Trophoblast cell (in vitro differentiated cells and primary cell): ENCODE data around the gene CACNA2D1.

Experiments used
- DNase-seq, 2 donors: peaks; one replicate each; pipeline ENCODE4 v3.0.0-alpha.2; 2016
- H2AFZ ChIP-seq: 2 replicates; pipeline ENCODE4 v1.6.1; 2013; ENCODE audit warnings: low read length, moderate library complexity, mild to moderate bottlenecking; ENCODE audit not compliant: insufficient read depth, poor library complexity
- H2AK5ac ChIP-seq: 2 replicates; pipeline ENCODE4 v1.6.1; 2013; ENCODE audit warnings: mild to moderate bottlenecking, low read length
- H2BK120ac ChIP-seq: 2 replicates; pipeline ENCODE4 v1.6.1; 2013; ENCODE audit warnings: low read length, mild to moderate bottlenecking, moderate library complexity; ENCODE audit not compliant: insufficient read depth, poor library complexity
- H2BK12ac ChIP-seq: 2 replicates; pipeline ENCODE4 v1.6.1; 2013; ENCODE audit warnings: mild to moderate bottlenecking, low read length, moderate library complexity
- H2BK5ac ChIP-seq: 2 replicates; pipeline ENCODE4 v1.6.1; 2013; ENCODE audit warnings: low read length, low read depth, moderate library complexity, mild to moderate bottlenecking; ENCODE audit not compliant: poor library complexity
- H3K14ac ChIP-seq: 2 replicates; pipeline ENCODE4 v1.6.1; 2013; ENCODE audit warnings: mild to moderate bottlenecking, low read length
- H3K18ac ChIP-seq: 2 replicates; pipeline ENCODE4 v1.6.1; 2013; ENCODE audit warnings: mild to moderate bottlenecking, low read length
- H3K23ac ChIP-seq: 2 replicates; pipeline ENCODE4 v1.6.1; 2013; ENCODE audit warnings: low read length
- H3K27ac ChIP-seq: 2 replicates; pipeline ENCODE4 v1.5.1; 2013; ENCODE audit warnings: low read depth, mild to moderate bottlenecking, inconsistent platforms, low read length, moderate library complexity
- H3K27me3 ChIP-seq: 2 replicates; pipeline ENCODE4 v1.6.1; 2013; ENCODE audit warnings: inconsistent platforms, mild to moderate bottlenecking, low read length, moderate library complexity; ENCODE audit not compliant: insufficient read depth
- H3K36me3 ChIP-seq, 2 experiments: 1 replicate in 1 of 2; 2 replicates in 1 of 2; pipeline ENCODE4 v1.6.1; 2013; ENCODE audit warnings: low read length in 2 of 2, mild to moderate bottlenecking in 2 of 2, moderate library complexity in 1 of 2; ENCODE audit not compliant: insufficient read depth in 2 of 2, control insufficient read depth in 1 of 2
- H3K4ac ChIP-seq: 2 replicates; pipeline ENCODE4 v1.6.1; 2013; ENCODE audit warnings: low read depth, mild to moderate bottlenecking, low read length, moderate library complexity
- H3K4me1 ChIP-seq, 2 experiments: 1 replicate in 1 of 2; 2 replicates in 1 of 2; pipeline ENCODE4 v1.6.1; 2013; ENCODE audit warnings: low read length in 2 of 2, mild to moderate bottlenecking in 2 of 2, moderate library complexity in 1 of 2; ENCODE audit not compliant: insufficient read depth in 2 of 2, control insufficient read depth in 1 of 2
- H3K4me2 ChIP-seq: 2 replicates; pipeline ENCODE4 v1.6.1; 2013; ENCODE audit warnings: inconsistent platforms, mild to moderate bottlenecking, low read length, moderate library complexity
- H3K4me3 ChIP-seq: 2 replicates; pipeline ENCODE4 v1.5.1; 2013; ENCODE audit warnings: mild to moderate bottlenecking, low read depth, low read length, inconsistent platforms
- H3K79me1 ChIP-seq: one replicate; pipeline ENCODE4 v1.6.1; 2013; ENCODE audit warnings: low read length
- H3K79me2 ChIP-seq: 2 replicates; pipeline ENCODE4 v1.6.1; 2013; ENCODE audit warnings: low read length, mild to moderate bottlenecking; ENCODE audit not compliant: control insufficient read depth, insufficient read depth, poor library complexity
- H3K9ac ChIP-seq: 2 replicates; pipeline ENCODE4 v1.6.1; 2013; ENCODE audit warnings: mild to moderate bottlenecking, low read length
- H3K9me3 ChIP-seq: 2 replicates; pipeline ENCODE4 v1.6.1; 2013; ENCODE audit warnings: low read depth, mild to moderate bottlenecking, control low read depth, inconsistent platforms, low read length; ENCODE audit not compliant: insufficient read depth
- H4K12ac ChIP-seq: 2 replicates; pipeline ENCODE4 v1.6.1; 2013; ENCODE audit warnings: low read depth, mild to moderate bottlenecking, low read length, moderate library complexity
- H4K8ac ChIP-seq: 2 replicates; pipeline ENCODE4 v1.6.1; 2013; ENCODE audit warnings: low read depth, mild to moderate bottlenecking, low read length, moderate library complexity
- H4K91ac ChIP-seq: one replicate; pipeline ENCODE4 v1.6.1; 2013; ENCODE audit warnings: low read depth, mild to moderate bottlenecking, low read length, moderate library complexity
- WGBS: extraction: QIAGEN DNeasy Blood & Tissue Kit; methylation state at CpG from one replicate; pipeline ENCODE4 v1.1.7; 2013; ENCODE audit warnings: missing lambda C conversion rate; ENCODE audit not compliant: insufficient read length, insufficient coverage; ENCODE audit errors: extremely low coverage; 5-methylcytosine and 5-hydroxymethylcytosine counted together

The CACNA2D1 gene

GRCh38 chr7:82230811-82231581, 212.6 kb downstream of the CACNA2D1 start:
- H4K8ac ChIP-seq: no peak overlapping the region
- H3K4me3 ChIP-seq: no peak overlapping the region
- H2AK5ac ChIP-seq: no peak overlapping the region
- no peak overlapping the region for H3K14ac ChIP-seq
- no peak overlapping the region for H4K91ac ChIP-seq
- no peak for DNase-seq
- H3K27ac ChIP-seq: no peak overlapping the region
- H3K18ac ChIP-seq: no peak overlapping the region
- no peak overlapping the region for H2BK120ac ChIP-seq
- H2BK5ac ChIP-seq: no peak overlapping the region
- H3K4ac ChIP-seq: no peak overlapping the region
- no peaks in the 10 kb centered on the region for H3K79me2 ChIP-seq
- H3K79me1 ChIP-seq: no peaks in the 10 kb centered on the region
- no peaks in the 10 kb centered on the region for H3K36me3 ChIP-seq
- H3K4me2 ChIP-seq: no peak overlapping the region
- H4K12ac ChIP-seq: no peak overlapping the region
- no peaks in the 10 kb centered on the region for H3K4me1 ChIP-seq
- no CpG with 5 or more reads among the region's 3 CpGs for WGBS
- H3K9me3 ChIP-seq: no peaks in the 10 kb centered on the region
- no peak overlapping the region for H3K9ac ChIP-seq
- no peak overlapping the region for H2BK12ac ChIP-seq
- no peak overlapping the region for H3K23ac ChIP-seq
- no peak overlapping the region for H2AFZ ChIP-seq
- no peaks in the 10 kb centered on the region for H3K27me3 ChIP-seq

DNA sequence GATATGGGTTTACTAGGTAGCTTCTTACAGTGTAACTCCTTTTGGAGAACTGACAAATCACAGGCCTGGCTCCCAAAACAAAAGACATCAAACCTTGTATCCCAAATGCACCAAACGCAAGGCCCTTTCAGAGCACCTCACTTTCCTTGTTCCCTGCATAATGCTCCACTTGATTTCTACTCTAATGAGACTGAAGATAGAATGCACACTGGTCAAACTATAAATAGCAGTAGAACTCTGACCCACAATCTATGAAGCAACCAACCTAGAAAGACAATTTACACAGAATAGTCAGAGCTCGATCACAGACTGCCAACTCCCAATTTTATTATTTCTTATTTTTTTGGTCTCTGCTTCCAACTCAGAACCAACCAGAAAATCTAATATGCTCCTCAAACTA, 214.4 kb downstream of the CACNA2D1 start:
- Histone ChIP-seq H2AFZ (no peak overlapping the region), H3K23ac (no peak overlapping the region), H3K79me2 (no peaks in the 10 kb centered on the region), H2BK120ac (no peak overlapping the region), H3K27me3 (no peaks in the 10 kb centered on the region), H2AK5ac (no peak overlapping the region), H2BK12ac (no peak overlapping the region), H3K9me3 (no peaks in the 10 kb centered on the region), H4K12ac (no peak overlapping the region), H3K79me1 (no peaks in the 10 kb centered on the region), H3K36me3 (no peaks in the 10 kb centered on the region), H4K91ac (no peak overlapping the region), H3K4me2 (no peak overlapping the region), H4K8ac (no peak overlapping the region), H3K9ac (no peak overlapping the region), H3K27ac (no peak overlapping the region), H3K4ac (no peak overlapping the region), H3K14ac (no peak overlapping the region), H3K4me1 (no peaks in the 10 kb centered on the region), H3K4me3 (no peak overlapping the region), H3K18ac (no peak overlapping the region), H2BK5ac (no peak overlapping the region)
- no CpG with 5 or more reads among the region's 2 CpGs for WGBS
- no peak for DNase-seq

DNA sequence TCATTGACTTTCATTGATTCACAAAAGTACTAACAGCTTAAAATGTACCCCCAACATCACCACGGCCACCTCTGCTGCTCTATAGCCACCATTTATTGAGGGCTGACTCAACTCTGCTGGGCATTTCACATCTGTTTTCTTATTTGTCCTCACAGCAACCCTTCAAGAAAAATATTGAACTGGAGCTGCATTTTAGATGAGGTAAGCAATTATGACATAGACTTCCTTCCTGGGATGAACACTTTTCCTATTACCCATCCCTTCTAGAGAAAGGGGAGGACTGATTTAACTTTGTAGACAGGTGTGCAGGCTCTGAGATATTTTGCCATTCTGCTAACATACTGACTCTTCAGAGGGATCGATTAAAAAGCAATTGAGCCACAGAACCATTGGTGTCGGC, 217.4 kb downstream of the CACNA2D1 start:
- Histone ChIP-seq H3K9ac (no peak overlapping the region), H3K4me2 (no peak overlapping the region), H3K14ac (no peak overlapping the region), H3K4me3 (no peak overlapping the region), H3K4me1 (no peaks in the 10 kb centered on the region), H4K8ac (no peak overlapping the region), H3K4ac (no peak overlapping the region), H2BK5ac (no peak overlapping the region), H2AFZ (no peak overlapping the region), H3K23ac (no peak overlapping the region), H3K79me2 (no peaks in the 10 kb centered on the region), H3K79me1 (no peaks in the 10 kb centered on the region), H4K12ac (no peak overlapping the region), H3K9me3 (no peaks in the 10 kb centered on the region), H2BK120ac (no peak overlapping the region), H3K27ac (no peak overlapping the region), H4K91ac (no peak overlapping the region), H3K27me3 (no peaks in the 10 kb centered on the region), H2AK5ac (no peak overlapping the region), H2BK12ac (no peak overlapping the region), H3K36me3 (no peaks in the 10 kb centered on the region), H3K18ac (no peak overlapping the region)
- no peak for DNase-seq
- WGBS: no CpG with 5 or more reads among the region's 3 CpGs

GRCh38 chr7:82224529-82224928, 219.0 kb downstream of the CACNA2D1 start:
- H3K4ac ChIP-seq: no peak overlapping the region
- H3K14ac ChIP-seq: no peak overlapping the region
- no peak overlapping the region for H2BK12ac ChIP-seq
- no CpG with 5 or more reads among the region's 6 CpGs for WGBS
- H3K4me2 ChIP-seq: no peak overlapping the region
- H2BK120ac ChIP-seq: no peak overlapping the region
- H3K18ac ChIP-seq: no peak overlapping the region
- H3K27ac ChIP-seq: no peak overlapping the region
- no peaks in the 10 kb centered on the region for H3K27me3 ChIP-seq
- no peak overlapping the region for H2AFZ ChIP-seq
- no peaks in the 10 kb centered on the region for H3K79me2 ChIP-seq
- no peaks in the 10 kb centered on the region for H3K9me3 ChIP-seq
- no peak overlapping the region for H4K8ac ChIP-seq
- no peak overlapping the region for H3K4me3 ChIP-seq
- H3K36me3 ChIP-seq: no peaks in the 10 kb centered on the region
- no peak overlapping the region for H3K23ac ChIP-seq
- DNase-seq: no peak
- no peaks in the 10 kb centered on the region for H3K79me1 ChIP-seq
- H2BK5ac ChIP-seq: no peak overlapping the region
- H4K12ac ChIP-seq: no peak overlapping the region
- no peak overlapping the region for H4K91ac ChIP-seq
- H3K4me1 ChIP-seq: no peaks in the 10 kb centered on the region
- no peak overlapping the region for H3K9ac ChIP-seq
- H2AK5ac ChIP-seq: no peak overlapping the region
